Astrocyte of the spinal cord (primary cell): ENCODE data around the gene MAN1A2.

Experiments
- DNase-seq: peaks from one replicate; pipeline ENCODE4 v3.0.0; 2011; ENCODE audit warnings: low read depth, low spot score
- H3K4me3 ChIP-seq: 2 replicates; pipeline ENCODE4 v1.5.1; 2011; ENCODE audit warnings: low read depth, mild to moderate bottlenecking, low read length, moderate library complexity
- in situ Hi-C: cut with HindIII; loops from 2 replicates; pipeline ENCODE4 v1.10.0; 2017; ENCODE audit warnings: low sequenced_read_pairs
- TF ChIP-seq, protein P1 (sequence below): IDR thresholded peaks from 2 replicates; pipeline ENCODE4 v1.5.1; 2012; ENCODE audit warnings: low read depth, mild to moderate bottlenecking, low read length, inconsistent platforms

Gene MAN1A2

GRCh38 chr1:117371441-117372151, 4.3 kb downstream of the MAN1A2 start:
- H3K4me3 ChIP-seq, result no peak overlapping the region
- in situ Hi-C loops, result no loop called here
- TF ChIP-seq, protein P1, sequence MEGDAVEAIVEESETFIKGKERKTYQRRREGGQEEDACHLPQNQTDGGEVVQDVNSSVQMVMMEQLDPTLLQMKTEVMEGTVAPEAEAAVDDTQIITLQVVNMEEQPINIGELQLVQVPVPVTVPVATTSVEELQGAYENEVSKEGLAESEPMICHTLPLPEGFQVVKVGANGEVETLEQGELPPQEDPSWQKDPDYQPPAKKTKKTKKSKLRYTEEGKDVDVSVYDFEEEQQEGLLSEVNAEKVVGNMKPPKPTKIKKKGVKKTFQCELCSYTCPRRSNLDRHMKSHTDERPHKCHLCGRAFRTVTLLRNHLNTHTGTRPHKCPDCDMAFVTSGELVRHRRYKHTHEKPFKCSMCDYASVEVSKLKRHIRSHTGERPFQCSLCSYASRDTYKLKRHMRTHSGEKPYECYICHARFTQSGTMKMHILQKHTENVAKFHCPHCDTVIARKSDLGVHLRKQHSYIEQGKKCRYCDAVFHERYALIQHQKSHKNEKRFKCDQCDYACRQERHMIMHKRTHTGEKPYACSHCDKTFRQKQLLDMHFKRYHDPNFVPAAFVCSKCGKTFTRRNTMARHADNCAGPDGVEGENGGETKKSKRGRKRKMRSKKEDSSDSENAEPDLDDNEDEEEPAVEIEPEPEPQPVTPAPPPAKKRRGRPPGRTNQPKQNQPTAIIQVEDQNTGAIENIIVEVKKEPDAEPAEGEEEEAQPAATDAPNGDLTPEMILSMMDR, result no peak
- DNase-seq, result no peak

GRCh38 chr1:117372863-117373412, 5.7 kb downstream of the MAN1A2 start:
- DNase-seq, result no peak
- in situ Hi-C loops, result no loop called here
- TF ChIP-seq, protein P1, result no peak
- no peak overlapping the region for H3K4me3 ChIP-seq

DNA sequence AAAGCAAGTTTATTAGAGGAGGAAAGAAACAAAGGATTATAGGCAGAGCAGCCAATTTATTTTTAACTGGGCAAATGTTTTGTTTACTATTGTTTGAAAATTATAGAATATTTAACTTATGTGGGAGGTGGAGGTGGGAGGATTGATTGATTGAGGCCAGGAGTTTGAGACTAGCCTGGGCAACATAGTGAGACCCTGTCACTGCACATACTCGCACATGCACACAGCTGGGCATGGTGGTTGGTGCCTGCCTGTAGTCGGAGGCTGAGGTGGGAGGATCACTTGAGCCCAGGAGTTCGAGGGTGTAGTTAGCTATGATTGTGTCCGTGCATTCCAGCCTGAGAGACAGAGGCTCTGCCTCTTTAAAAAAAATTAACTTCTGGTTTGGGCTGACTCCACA, 6.7 kb downstream of the MAN1A2 start:
- TF ChIP-seq, protein P1, result no peak
- in situ Hi-C loops, result no loop called here
- DNase-seq, result no peak
- no peak overlapping the region for H3K4me3 ChIP-seq

DNA sequence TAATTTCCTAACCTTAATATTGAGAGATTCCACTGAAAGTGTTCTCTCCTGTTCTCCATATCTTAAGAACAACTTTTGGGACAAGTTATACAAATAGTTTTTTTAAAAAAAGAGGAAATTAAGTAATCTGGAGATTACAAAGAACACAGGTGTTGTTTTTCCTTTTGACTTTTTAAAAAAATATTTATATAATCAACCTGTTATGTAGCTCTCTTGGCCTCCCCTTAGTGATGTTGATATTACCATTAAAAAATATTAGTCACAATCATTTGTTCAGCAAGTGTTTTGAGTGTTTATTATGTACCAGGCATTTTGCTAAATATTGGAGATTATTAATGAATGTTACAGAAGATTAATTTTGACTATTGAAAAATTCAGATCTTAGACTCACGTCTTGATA, 8.1 kb downstream of the MAN1A2 start:
- H3K4me3 ChIP-seq, result no peak overlapping the region
- in situ Hi-C loops, result no loop called here
- DNase-seq, result no peak
- TF ChIP-seq, protein P1, result no peak

GRCh38 chr1:117387060-117387633, 19.9 kb downstream of the MAN1A2 start:
- no peak for DNase-seq
- TF ChIP-seq, protein P1, result no peak
- no peak overlapping the region for H3K4me3 ChIP-seq
- in situ Hi-C loops, result no loop called here

DNA sequence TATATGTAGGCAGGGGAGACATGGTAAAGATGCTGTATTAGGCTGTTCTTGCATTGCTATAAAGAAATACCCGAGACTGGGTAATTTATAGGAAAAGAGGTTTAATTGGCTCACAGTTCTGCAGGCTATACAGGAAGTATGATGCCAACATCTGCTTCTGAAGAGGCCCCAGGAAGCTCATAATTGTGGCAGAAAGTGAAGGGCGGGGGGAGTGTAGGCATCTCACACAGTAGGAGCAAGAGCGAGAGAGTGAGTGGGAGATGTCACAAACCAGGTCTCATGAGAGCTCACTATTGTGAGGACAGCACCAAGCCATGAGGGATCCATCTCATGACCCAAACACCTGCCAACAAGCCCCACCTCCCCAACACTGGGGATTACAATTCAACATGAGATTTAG, 21.1 kb downstream of the MAN1A2 start:
- H3K4me3 ChIP-seq, result no peak overlapping the region
- in situ Hi-C loops, result no loop called here
- no peak for DNase-seq
- TF ChIP-seq, protein P1, result no peak
